Measurements from ENCODE around the gene LRIG1. TPM values are rescaled to one million over a fixed set of nuclear protein-coding genes. Genes with fewer than 3 reads are reported as not detected.

The LRIG1 gene
- total and polyA plus RNA-seq, 9 of the 15 experiments (the other 6 are each of a cell fraction or from before 2014, with no cell fraction given), result 0.05 to 0.38 (median 0.13) TPM; not detected in 3

GRCh38 chr3:66449411-66449974 lies 51.3 kb downstream of the LRIG1 start:
- H3K9me1 ChIP-seq (ENCODE audit: control insufficient read depth, insufficient read depth, low read length), result no peaks in the 10 kb centered on the region
- DNase-seq (ENCODE audit: extremely low read depth in 1 of 4, low spot score in 3 of 4), result no peak
- no peak for ATAC-seq
- H3K27me3 ChIP-seq (ENCODE audit: control insufficient read depth in 2 of 2, insufficient read depth in 2 of 2, low read length in 2 of 2), result peaks cover 2 to 12% of the 10 kb centered on the region in 2 experiments
- no peak overlapping the region for H3K4me2 ChIP-seq (ENCODE audit: insufficient read depth, low read length)
- CTCF ChIA-PET (ENCODE audit: low intra/inter-chr PET ratio), result no interaction called here
- no peaks in the 10 kb centered on the region for H3K36me3 ChIP-seq (ENCODE audit: control insufficient read depth, insufficient read depth, low read length)
- no peaks in the 10 kb centered on the region for H4K20me1 ChIP-seq (replicated peaks; ENCODE audit: control insufficient read depth, insufficient read depth, low read length)
- no peaks in the 10 kb centered on the region for H3K79me2 ChIP-seq (ENCODE audit: control insufficient read depth, insufficient read depth, low read length)
- no TSS peak for BruUV-seq (replicated peaks)
- no peak for TF ChIP-seq ELF1 (tag; IDR thresholded peaks at IDR 0.05)
- TF ChIP-seq SREBF2 (CRISPR knock-in tag; IDR thresholded peaks at IDR 0.05), result no peak
- TF ChIP-seq, protein P1, sequence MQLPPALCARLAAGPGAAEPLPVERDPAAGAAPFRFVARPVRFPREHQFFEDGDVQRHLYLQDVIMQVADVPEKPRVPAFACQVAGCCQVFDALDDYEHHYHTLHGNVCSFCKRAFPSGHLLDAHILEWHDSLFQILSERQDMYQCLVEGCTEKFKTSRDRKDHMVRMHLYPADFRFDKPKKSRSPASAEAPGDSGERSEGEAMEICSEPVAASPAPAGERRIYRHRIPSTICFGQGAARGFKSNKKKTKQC (CRISPR knock-in tag; IDR thresholded peaks at IDR 0.05), result no peak
- TF ChIP-seq NFE2 (IDR thresholded peaks at IDR 0.05; ENCODE audit: low read depth), result no peak
- no peak for TF ChIP-seq ZKSCAN3 (CRISPR knock-in tag; IDR thresholded peaks at IDR 0.05)
- TF ChIP-seq CHD4 (IDR thresholded peaks at IDR 0.05; ENCODE audit: insufficient read depth, insufficient replicate concordance, low read depth, low read length, poor library complexity, severe bottlenecking), result no peak
- no peak for TF ChIP-seq SMAD3 (CRISPR knock-in tag; conservative IDR thresholded peaks at IDR 0.05)
- no peak for TF ChIP-seq ZNF384 (IDR thresholded peaks at IDR 0.05; ENCODE audit: low read depth, low read length)
- no peak for TF ChIP-seq ZBTB33 (CRISPR knock-in tag; IDR thresholded peaks at IDR 0.05)
- TF ChIP-seq ZNF146 (CRISPR knock-in tag; IDR thresholded peaks at IDR 0.05; ENCODE audit: unreplicated experiment), result no peak
- TF ChIP-seq MAFF (IDR thresholded peaks at IDR 0.05; ENCODE audit: low read length), result no peak
- no peak for TF ChIP-seq BRCA1 (IDR thresholded peaks at IDR 0.05)
- no peak for TF ChIP-seq BRCA1 (CRISPR knock-in tag; IDR thresholded peaks at IDR 0.05)
- TF ChIP-seq MTA1 (IDR thresholded peaks at IDR 0.05; ENCODE audit: borderline replicate concordance), result no peak
- TF ChIP-seq, protein P2, sequence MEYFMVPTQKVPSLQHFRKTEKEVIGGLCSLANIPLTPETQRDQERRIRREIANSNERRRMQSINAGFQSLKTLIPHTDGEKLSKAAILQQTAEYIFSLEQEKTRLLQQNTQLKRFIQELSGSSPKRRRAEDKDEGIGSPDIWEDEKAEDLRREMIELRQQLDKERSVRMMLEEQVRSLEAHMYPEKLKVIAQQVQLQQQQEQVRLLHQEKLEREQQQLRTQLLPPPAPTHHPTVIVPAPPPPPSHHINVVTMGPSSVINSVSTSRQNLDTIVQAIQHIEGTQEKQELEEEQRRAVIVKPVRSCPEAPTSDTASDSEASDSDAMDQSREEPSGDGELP (CRISPR knock-in tag; IDR thresholded peaks at IDR 0.05; ENCODE audit: borderline replicate concordance), result no peak
- TF ChIP-seq ZNF76 (CRISPR knock-in tag; IDR thresholded peaks at IDR 0.05; ENCODE audit: borderline replicate concordance), result no peak
- TF ChIP-seq FOXP4 (CRISPR knock-in tag; IDR thresholded peaks at IDR 0.05; ENCODE audit: borderline replicate concordance), result no peak
- no peak for TF ChIP-seq ZNF507 (tag; conservative IDR thresholded peaks at IDR 0.05)
- H3K4me1 ChIP-seq (replicated peaks in 1 of 2; ENCODE audit: control insufficient read depth in 2 of 2, insufficient read depth in 2 of 2, low read length in 2 of 2), result no peaks in the 10 kb centered on the region
- no peak for FAIRE-seq
- no peak overlapping the region for H3K27ac ChIP-seq (ENCODE audit: extremely low read depth, low read depth, low read length)
- POLR2A ChIA-PET, result interaction anchor here (0.6 kb wide), 1 partner anchor 35 kb away, joined by 3 read pairs; no protein-coding TSS in a partner anchor
- 1% methylated on average over 7 of the region's 7 CpGs for WGBS (ENCODE audit: insufficient coverage, low coverage, missing lambda C conversion rate)
- no peaks in the 10 kb centered on the region for H3K9me3 ChIP-seq (replicated peaks; ENCODE audit: control insufficient read depth, insufficient read depth, low read depth, low read length)
- no peak overlapping the region for H2AFZ ChIP-seq (ENCODE audit: low read depth, low read length)
- no peak overlapping the region for H3K9ac ChIP-seq (ENCODE audit: insufficient read depth in 1 of 2, low read depth in 2 of 2, low read length in 2 of 2)
- in situ Hi-C loops (cut with MboI) (no loop called here), intact Hi-C loops (cut with micrococcal nuclease) (no loop called here)
- H3K4me3 ChIP-seq, result no peak overlapping the region
